Mucosa of stomach (tissue), 1 donor: ENCODE data around the gene FAM50A.
A peak's percentile ranks its signal among the peaks of the same experiment; 100 is the strongest.

Source experiments
- H3K27me3 ChIP-seq: one replicate; pipeline ENCODE4 v1.7.0; 2013; ENCODE audit warnings: mild to moderate bottlenecking, low read length; ENCODE audit not compliant: control insufficient read depth, insufficient read depth
- H3K36me3 ChIP-seq: one replicate; pipeline ENCODE4 v1.7.0; 2013; ENCODE audit warnings: low read length; ENCODE audit not compliant: control insufficient read depth, insufficient read depth
- H3K4me1 ChIP-seq: one replicate; pipeline ENCODE4 v1.7.0; 2013; ENCODE audit warnings: mild to moderate bottlenecking, low read length; ENCODE audit not compliant: control insufficient read depth, insufficient read depth
- H3K4me3 ChIP-seq: one replicate; pipeline ENCODE4 v1.7.0; 2013; ENCODE audit warnings: low read length
- H3K9ac ChIP-seq: one replicate; pipeline ENCODE4 v1.7.0; 2013; ENCODE audit warnings: mild to moderate bottlenecking, low read length, moderate library complexity
- H3K9me3 ChIP-seq: one replicate; pipeline ENCODE4 v1.7.0; 2013; ENCODE audit warnings: mild to moderate bottlenecking, low read length, moderate library complexity; ENCODE audit not compliant: control insufficient read depth
- donor health status: Pancreatic carcinoma.

The FAM50A gene

GRCh38 chrX:154420402-154420756 is 23.6 kb upstream of the FAM50A start:
- no peaks in the 10 kb centered on the region for H3K4me1 ChIP-seq
- no peak overlapping the region for H3K4me3 ChIP-seq
- H3K9ac ChIP-seq, result no peak overlapping the region
- no peaks in the 10 kb centered on the region for H3K27me3 ChIP-seq
- no peaks in the 10 kb centered on the region for H3K36me3 ChIP-seq
- H3K9me3 ChIP-seq, result no peaks in the 10 kb centered on the region

DNA sequence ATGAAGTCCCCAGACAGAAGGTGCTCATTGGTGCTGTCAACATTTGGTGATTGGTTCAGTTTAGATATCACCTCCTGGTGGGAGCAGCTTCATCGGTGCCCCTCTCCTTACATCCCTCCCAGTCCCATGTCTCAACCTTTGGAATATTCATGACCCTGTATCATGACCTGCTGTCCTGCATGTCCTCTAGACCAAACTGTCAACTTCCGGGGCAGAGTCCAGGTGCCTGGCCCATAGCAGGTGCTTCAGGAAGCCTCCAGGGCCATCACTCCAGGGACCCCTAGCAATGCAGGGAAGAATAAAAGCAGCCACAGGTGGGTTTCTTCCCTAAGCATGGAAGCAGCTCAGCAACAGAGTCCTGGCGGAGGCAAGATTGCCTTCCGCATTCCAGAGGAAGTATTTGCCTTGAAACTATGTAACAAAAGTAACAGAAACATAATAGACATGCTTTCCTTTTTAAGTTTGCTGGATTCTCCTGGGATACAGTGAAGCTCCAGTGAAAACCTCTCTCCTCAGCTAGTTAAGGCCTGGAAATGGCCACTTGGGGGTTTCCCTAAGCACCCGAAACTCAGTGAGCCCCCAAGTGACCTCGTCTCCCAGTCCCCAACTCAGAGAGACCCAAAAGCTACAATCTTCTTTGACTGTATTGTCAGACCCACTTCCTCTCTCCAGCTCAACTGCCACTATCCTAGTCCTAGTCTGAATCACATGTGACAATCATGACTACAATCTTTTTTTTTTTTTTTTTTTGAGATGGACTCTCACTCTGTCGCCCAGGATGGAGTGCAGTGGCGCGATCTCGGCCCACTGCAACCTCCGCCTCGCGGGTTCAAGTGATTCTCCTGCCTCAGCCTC is 16.8 kb upstream of the FAM50A start:
- no peak overlapping the region for H3K4me3 ChIP-seq
- no peaks in the 10 kb centered on the region for H3K36me3 ChIP-seq
- H3K27me3 ChIP-seq, result no peaks in the 10 kb centered on the region
- H3K4me1 ChIP-seq, result peaks cover 22% of the 10 kb centered on the region
- H3K9me3 ChIP-seq, result no peaks in the 10 kb centered on the region
- H3K9ac ChIP-seq, result no peak overlapping the region

DNA sequence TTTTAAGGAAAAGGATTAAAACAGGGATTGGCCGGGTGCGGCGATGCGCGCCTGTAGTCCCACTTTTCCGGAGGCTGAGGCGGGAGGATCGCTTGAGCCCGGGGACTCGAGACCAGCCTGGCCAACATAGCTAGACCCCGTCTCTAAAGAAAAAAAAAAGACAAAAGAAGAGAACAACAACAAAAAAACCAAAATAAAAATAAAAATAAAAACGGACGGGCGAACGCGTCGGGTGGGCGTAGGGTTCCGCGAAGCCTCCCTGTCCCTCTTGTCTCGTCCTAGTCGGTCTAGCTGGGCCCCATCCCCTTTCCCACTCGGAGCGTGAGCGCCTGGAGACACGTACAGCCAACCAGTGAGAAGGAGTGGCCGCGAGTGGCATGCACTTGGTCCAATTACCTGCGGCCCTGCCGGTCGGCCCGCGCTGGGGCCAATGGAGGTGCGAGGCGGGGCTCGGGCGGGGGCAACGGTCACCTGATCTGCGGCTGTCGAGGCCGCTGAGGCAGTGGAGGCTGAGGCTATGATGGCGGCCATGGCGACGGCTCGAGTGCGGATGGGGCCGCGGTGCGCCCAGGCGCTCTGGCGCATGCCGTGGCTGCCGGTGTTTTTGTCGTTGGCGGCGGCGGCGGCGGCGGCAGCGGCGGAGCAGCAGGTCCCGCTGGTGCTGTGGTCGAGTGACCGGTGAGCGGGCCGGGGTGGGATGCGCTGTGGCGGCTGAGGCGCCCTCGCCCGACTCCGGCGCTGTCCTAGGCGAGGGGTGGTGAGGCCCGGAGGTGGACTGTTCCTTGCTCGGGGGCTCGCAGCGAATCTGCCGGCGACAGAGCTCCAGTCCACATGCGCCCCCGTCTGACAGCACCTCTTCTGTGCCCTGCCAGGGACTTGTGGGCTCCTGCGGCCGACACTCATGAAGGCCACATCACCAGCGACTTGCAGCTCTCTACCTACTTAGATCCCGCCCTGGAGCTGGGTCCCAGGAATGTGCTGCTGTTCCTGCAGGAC is 15.5 kb upstream of the FAM50A start, which contains the start of gene ATP6AP1:
Gene ATP6AP1 (plus strand): TSS at position 502 of the 996 bp plus-strand sequence. CDS start 16 bp downstream, at position 518.
- Histone ChIP-seq H3K9me3 (no peaks in the 10 kb centered on the region), H3K36me3 (no peaks in the 10 kb centered on the region), H3K4me1 (peaks cover 22% of the 10 kb centered on the region), H3K9ac (peak within 1 kb of the TSS; percentile 53), H3K27me3 (no peaks in the 10 kb centered on the region), H3K4me3 (peak within 1 kb of the TSS; percentile 71)

DNA sequence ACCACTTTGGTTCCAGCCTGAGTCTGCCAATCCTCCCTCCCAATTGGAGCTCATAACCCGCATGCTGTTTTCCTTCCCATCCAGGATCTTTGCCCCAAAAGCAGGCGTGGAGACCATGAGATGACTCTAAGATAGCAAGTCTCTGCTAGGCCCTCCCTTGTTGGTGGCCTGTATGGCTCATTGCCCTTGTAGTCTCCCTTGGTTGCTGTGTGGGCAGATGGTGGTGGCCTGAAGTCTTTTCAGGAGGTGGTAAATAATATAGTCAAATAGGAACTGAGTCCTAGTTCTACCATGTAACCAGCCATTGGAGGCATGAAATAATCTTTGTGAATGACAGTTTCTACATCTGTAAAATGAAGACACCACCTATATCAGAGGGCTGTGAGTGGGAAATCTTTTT is 14.2 kb upstream of the FAM50A start:
- Histone ChIP-seq H3K27me3 (no peaks in the 10 kb centered on the region), H3K36me3 (no peaks in the 10 kb centered on the region), H3K9ac (peak overlapping the region; percentile 53), H3K4me1 (peaks cover 22% of the 10 kb centered on the region), H3K4me3 (no peak overlapping the region), H3K9me3 (no peaks in the 10 kb centered on the region)

DNA sequence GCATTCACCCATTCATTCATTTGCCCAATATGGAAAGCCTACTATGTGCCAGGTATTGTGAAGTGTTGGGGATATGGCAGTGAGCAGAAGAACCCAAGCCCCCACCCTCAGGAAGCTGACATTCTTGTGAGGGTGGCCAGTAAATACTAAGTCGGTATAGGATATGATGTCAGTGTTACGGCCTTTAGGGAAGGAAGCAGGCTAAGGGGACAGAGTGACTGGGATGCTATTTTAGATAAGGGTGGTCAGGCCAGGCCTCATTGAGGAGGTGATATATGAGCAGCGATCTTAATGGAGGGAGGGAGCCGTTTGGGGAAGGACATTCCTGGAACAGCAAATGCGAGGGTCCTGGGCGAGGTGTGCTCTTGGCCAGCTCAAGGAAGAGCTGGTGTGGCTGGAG is 13.5 kb upstream of the FAM50A start:
- H3K4me3 ChIP-seq, result no peak overlapping the region
- H3K9ac ChIP-seq, result peak overlapping the region; percentile 15
- no peaks in the 10 kb centered on the region for H3K36me3 ChIP-seq
- no peaks in the 10 kb centered on the region for H3K27me3 ChIP-seq
- no peaks in the 10 kb centered on the region for H3K9me3 ChIP-seq
- peaks cover 22% of the 10 kb centered on the region for H3K4me1 ChIP-seq

DNA sequence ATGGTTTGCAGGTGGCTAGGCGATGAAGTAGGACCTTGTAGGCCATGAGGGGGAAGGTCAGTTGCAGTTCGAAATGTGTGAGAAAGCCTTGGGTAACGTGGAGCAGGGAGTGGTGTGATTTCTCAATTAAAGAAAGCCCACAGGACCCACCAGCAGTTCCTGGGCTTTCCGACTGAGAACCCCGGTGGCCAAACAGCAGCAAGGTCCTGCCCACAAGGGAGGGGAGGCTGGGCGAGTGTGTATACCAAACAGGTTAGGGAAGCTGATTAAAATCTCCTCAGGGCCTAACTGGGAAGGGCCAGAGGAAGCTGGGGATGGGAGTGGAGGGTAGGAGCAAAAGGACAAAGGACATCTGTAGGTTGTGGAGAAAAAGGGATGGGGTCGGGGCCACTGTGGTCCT is 13.0 kb upstream of the FAM50A start:
- H3K4me3 ChIP-seq, result no peak overlapping the region
- peak overlapping the region; percentile 15 for H3K9ac ChIP-seq
- no peaks in the 10 kb centered on the region for H3K9me3 ChIP-seq
- peaks cover 22% of the 10 kb centered on the region for H3K4me1 ChIP-seq
- no peaks in the 10 kb centered on the region for H3K36me3 ChIP-seq
- no peaks in the 10 kb centered on the region for H3K27me3 ChIP-seq

- Histone ChIP-seq H3K9me3 (no peaks in the 10 kb centered on the region), H3K4me3 (no peak overlapping the region), H3K4me1 (peaks cover 22% of the 10 kb centered on the region), H3K36me3 (no peaks in the 10 kb centered on the region), H3K27me3 (no peaks in the 10 kb centered on the region), H3K9ac (no peak overlapping the region)
These were observed 12.6 kb upstream of the FAM50A start for GRCh38 chrX:154431341-154431740.

- H3K9me3 ChIP-seq, result no peaks in the 10 kb centered on the region
- H3K9ac ChIP-seq, result no peak overlapping the region
- H3K27me3 ChIP-seq, result no peaks in the 10 kb centered on the region
- no peaks in the 10 kb centered on the region for H3K36me3 ChIP-seq
- H3K4me3 ChIP-seq, result no peak overlapping the region
- peaks cover 20% of the 10 kb centered on the region for H3K4me1 ChIP-seq
These were observed 11.7 kb upstream of the FAM50A start for GRCh38 chrX:154432210-154432609.

DNA sequence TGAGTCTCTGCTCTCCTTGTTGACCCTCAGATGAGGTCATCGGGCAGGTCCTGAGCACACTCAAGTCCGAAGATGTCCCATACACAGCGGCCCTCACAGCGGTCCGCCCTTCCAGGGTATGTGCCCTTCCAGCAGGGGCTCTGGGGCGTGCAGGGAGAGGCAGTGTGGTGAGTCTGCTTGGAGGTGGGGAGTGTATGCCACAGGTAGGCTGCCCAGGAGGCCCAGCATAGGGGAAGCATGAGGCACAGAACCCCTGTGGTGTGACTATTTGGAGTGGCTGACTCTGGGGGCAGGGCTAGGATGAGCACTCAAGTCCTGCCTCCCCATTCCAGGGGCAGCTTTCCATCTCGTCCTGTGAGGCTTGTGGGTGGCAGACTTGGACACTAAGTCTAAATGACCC is 10.3 kb upstream of the FAM50A start:
- Histone ChIP-seq H3K36me3 (no peaks in the 10 kb centered on the region), H3K27me3 (no peaks in the 10 kb centered on the region)

DNA sequence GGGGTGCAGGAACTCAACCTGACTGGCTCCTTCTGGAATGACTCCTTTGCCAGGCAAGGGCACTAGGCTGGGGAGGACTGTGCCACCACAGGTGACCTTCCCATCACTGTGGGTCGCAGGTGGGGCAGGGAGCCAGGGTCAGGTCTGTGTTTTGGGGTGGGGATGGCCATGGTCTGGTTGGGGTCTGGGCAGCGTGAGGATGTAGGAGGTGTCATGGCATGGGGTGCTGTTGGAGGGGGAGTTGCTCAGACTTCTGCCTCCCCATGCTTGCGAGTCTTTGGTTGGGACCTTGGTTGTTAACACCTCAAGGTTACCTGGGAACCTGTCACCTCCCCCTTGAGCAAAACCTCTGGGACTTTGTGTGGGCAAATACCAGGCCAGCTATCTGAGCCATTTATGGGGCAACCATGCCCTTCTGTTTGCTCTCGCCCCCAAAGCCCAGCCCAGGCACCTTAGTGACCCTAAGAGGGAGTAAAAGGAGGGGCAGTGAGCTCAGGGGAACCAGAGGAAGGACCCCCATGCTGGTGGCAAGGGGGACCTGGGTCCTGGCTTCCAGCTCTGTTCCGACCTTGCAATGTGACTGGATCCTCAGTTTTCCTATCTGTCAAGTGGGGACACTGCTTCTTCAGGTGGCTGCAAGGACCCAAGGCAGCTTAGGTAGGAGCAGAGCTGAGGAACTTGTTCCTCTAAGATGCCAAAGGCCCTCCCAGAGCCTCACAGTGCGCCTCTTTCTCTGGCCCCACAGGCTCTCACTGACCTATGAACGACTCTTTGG is 9.4 kb upstream of the FAM50A start:
- Histone ChIP-seq H3K4me1 (peaks cover 18% of the 10 kb centered on the region), H3K4me3 (no peak overlapping the region), H3K27me3 (no peaks in the 10 kb centered on the region), H3K36me3 (no peaks in the 10 kb centered on the region), H3K9me3 (no peaks in the 10 kb centered on the region), H3K9ac (no peak overlapping the region)

More for the DNA sequence above, 10.3 kb upstream of the FAM50A start:
- Histone ChIP-seq H3K4me3 (no peak overlapping the region), H3K9me3 (no peaks in the 10 kb centered on the region), H3K9ac (no peak overlapping the region), H3K4me1 (peaks cover 21% of the 10 kb centered on the region)

GRCh38 chrX:154435171-154435733 is 8.7 kb upstream of the FAM50A start:
- Histone ChIP-seq H3K9me3 (no peaks in the 10 kb centered on the region), H3K9ac (no peak overlapping the region), H3K4me1 (peaks cover 16% of the 10 kb centered on the region), H3K36me3 (no peaks in the 10 kb centered on the region), H3K4me3 (no peak overlapping the region), H3K27me3 (no peaks in the 10 kb centered on the region)
